ENCODE data around the gene MS4A5. TPM values are rescaled to one million over a fixed set of nuclear protein-coding genes. Genes with fewer than 3 reads are reported as not detected.

Gene MS4A5
- total and polyA plus RNA-seq, 2 donors (not counting 3 experiments of a cell fraction or from before 2014, with no cell fraction given) = not detected

DNA sequence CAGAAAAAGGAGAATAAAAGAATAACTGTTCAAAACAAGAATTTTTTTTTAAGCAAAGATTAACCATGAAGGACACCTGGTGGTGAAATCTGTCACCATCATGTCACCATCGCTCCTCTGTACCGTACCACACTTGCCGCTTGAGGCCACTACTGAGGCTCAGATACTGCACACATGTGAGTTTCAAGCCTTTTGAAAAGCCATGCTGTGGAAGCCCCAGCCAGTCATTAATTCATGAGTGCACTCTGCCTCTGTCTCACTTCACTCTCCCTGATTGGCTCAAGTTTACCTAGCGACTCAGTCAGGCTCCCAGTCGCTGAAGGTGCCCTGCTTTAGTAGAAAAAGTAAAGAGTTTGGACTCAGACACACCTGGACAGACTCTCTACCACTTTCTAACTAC, 56.6 kb downstream of the MS4A5 start:
- no peaks in the 10 kb centered on the region for H3K79me2 ChIP-seq (ENCODE audit: control insufficient read depth, insufficient read depth, low read length)
- no peak overlapping the region for H3K27ac ChIP-seq (ENCODE audit: insufficient read depth, low read depth, low read length)
- no peaks in the 10 kb centered on the region for H3K27me3 ChIP-seq (ENCODE audit: control insufficient read depth in 2 of 2, insufficient read depth in 2 of 2, low read length in 2 of 2)
- intact Hi-C loops (cut with micrococcal nuclease) = loop anchor here (1.0 to 5.0 kb wide), 2 partner anchors 123 to 219 kb away; no protein-coding TSS in a partner anchor
- peak; percentile 17 for DNase-seq (ENCODE audit: low read depth, low spot score)
- CTCF ChIA-PET = interaction anchor here (1.0 kb wide), 1 partner anchor 122 kb away, joined by 3 read pairs; no protein-coding TSS in a partner anchor
- BruUV-seq (replicated peaks) = no TSS peak
- H3K9me1 ChIP-seq (replicated peaks; ENCODE audit: control insufficient read depth, extremely low read depth, insufficient read depth, low read length) = no peaks in the 10 kb centered on the region
- no peak for TF ChIP-seq POLR2AphosphoS5 (IDR thresholded peaks at IDR 0.05; ENCODE audit: insufficient read depth, low read depth, low read length)
- TF ChIP-seq, protein P1, sequence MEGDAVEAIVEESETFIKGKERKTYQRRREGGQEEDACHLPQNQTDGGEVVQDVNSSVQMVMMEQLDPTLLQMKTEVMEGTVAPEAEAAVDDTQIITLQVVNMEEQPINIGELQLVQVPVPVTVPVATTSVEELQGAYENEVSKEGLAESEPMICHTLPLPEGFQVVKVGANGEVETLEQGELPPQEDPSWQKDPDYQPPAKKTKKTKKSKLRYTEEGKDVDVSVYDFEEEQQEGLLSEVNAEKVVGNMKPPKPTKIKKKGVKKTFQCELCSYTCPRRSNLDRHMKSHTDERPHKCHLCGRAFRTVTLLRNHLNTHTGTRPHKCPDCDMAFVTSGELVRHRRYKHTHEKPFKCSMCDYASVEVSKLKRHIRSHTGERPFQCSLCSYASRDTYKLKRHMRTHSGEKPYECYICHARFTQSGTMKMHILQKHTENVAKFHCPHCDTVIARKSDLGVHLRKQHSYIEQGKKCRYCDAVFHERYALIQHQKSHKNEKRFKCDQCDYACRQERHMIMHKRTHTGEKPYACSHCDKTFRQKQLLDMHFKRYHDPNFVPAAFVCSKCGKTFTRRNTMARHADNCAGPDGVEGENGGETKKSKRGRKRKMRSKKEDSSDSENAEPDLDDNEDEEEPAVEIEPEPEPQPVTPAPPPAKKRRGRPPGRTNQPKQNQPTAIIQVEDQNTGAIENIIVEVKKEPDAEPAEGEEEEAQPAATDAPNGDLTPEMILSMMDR (IDR thresholded peaks at IDR 0.05; ENCODE audit: extremely low read depth in 1 of 2, insufficient read depth in 1 of 2, low read depth in 1 of 2, low read length in 2 of 2) = peak in 1 of 2 donors; percentile 37
- no peak for TF ChIP-seq MYC (IDR thresholded peaks at IDR 0.05; ENCODE audit: low read depth, low read length)
- FAIRE-seq = no peak
- H3K4me3 ChIP-seq (replicated peaks in 1 of 3; ENCODE audit: insufficient read depth in 1 of 3, low read depth in 1 of 3, low read length in 3 of 3) = no peak overlapping the region
- H3K36me3 ChIP-seq (ENCODE audit: control insufficient read depth in 2 of 2, extremely low read depth in 1 of 2, insufficient read depth in 2 of 2, low read length in 2 of 2) = no peaks in the 10 kb centered on the region
- no peak overlapping the region for H2AFZ ChIP-seq (ENCODE audit: low read depth, low read length)
- no peak overlapping the region for H3K9ac ChIP-seq (replicated peaks; ENCODE audit: extremely low read depth, insufficient read depth, low read length)
- dilution Hi-C loops (cut with MboI; ENCODE audit: extremely low pct_ligation_motif_present, low sequenced_read_pairs) = no loop called here
- no peaks in the 10 kb centered on the region for H4K20me1 ChIP-seq (replicated peaks; ENCODE audit: control insufficient read depth, extremely low read depth, insufficient read depth, low read length)
- POLR2A ChIA-PET = no interaction called here
- no peak overlapping the region for H3K4me2 ChIP-seq (ENCODE audit: insufficient read depth, low read length)
- H3K4me1 ChIP-seq (ENCODE audit: control insufficient read depth, extremely low read depth, insufficient read depth, low read length) = no peaks in the 10 kb centered on the region
- no peaks in the 10 kb centered on the region for H3K9me3 ChIP-seq (replicated peaks; ENCODE audit: control insufficient read depth, insufficient read depth, low read length)

DNA sequence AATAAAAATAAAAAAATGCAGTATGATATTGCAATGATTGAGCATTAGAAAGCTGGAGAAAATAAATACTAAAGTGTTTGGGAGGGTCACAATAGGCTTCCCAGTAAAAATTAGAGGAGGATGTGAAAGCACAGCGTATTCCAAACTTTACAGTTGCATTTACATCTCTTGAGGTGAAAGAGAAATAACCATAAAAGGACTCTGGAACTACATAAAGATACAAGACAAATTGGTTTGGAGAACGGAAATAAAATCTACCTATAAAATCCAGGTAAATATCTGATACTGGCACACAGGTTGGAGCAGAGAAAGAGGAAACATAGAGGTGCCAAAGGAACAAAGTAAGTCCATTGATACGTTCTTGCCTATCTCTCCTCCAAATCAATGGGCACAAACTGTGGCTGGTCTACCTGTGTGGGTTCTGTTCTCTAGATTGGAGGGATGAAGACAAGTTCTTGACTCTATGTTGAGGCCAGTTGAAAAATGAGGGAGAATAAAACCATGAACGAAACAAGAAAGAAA, 63.2 kb downstream of the MS4A5 start, which contains the start of gene MS4A12:
TSS of gene MS4A12 (plus strand) at position 291 of the 522 bp plus-strand sequence. CDS start 4,541 bp downstream, outside the sequence.
- Histone ChIP-seq H3K9me1 (replicated peaks; ENCODE audit: control insufficient read depth, extremely low read depth, insufficient read depth, low read length) (no peaks in the 10 kb centered on the region), H3K36me3 (ENCODE audit: control insufficient read depth in 2 of 2, extremely low read depth in 1 of 2, insufficient read depth in 2 of 2, low read length in 2 of 2) (no peaks in the 10 kb centered on the region), H4K20me1 (replicated peaks; ENCODE audit: control insufficient read depth, extremely low read depth, insufficient read depth, low read length) (no peaks in the 10 kb centered on the region), H3K4me1 (ENCODE audit: control insufficient read depth, extremely low read depth, insufficient read depth, low read length) (no peaks in the 10 kb centered on the region), H3K4me3 (replicated peaks in 1 of 3; ENCODE audit: insufficient read depth in 1 of 3, low read depth in 1 of 3, low read length in 3 of 3) (no peak within 1 kb of the TSS), H3K79me2 (ENCODE audit: control insufficient read depth, insufficient read depth, low read length) (no peaks in the 10 kb centered on the region), H3K9me3 (replicated peaks; ENCODE audit: control insufficient read depth, insufficient read depth, low read length) (no peaks in the 10 kb centered on the region), H3K4me2 (ENCODE audit: insufficient read depth, low read length) (no peak within 1 kb of the TSS), H2AFZ (ENCODE audit: low read depth, low read length) (no peak within 1 kb of the TSS), H3K27ac (ENCODE audit: insufficient read depth, low read depth, low read length) (no peak within 1 kb of the TSS), H3K27me3 (ENCODE audit: control insufficient read depth in 2 of 2, insufficient read depth in 2 of 2, low read length in 2 of 2) (no peaks in the 10 kb centered on the region), H3K9ac (replicated peaks; ENCODE audit: extremely low read depth, insufficient read depth, low read length) (no peak within 1 kb of the TSS)
- dilution Hi-C loops (cut with MboI; ENCODE audit: extremely low pct_ligation_motif_present, low sequenced_read_pairs) = no loop called here
- no peak for FAIRE-seq
- ChIA-PET POLR2A (no interaction called here), CTCF (no interaction called here)
- no TSS peak for BruUV-seq (replicated peaks)
- DNase-seq (ENCODE audit: low read depth, low spot score) = no peak
- intact Hi-C loops (cut with micrococcal nuclease) = no loop called here
- TF ChIP-seq JUN (IDR thresholded peaks at IDR 0.05; ENCODE audit: borderline replicate concordance, insufficient read depth, insufficient read length, low read depth) = no peak

All from endothelial cell of umbilical vein (primary cell).